Measurements from ENCODE around the gene OR6B3.
"Not testable (repeated sequence)": the region's sequence is repeated elsewhere in the genome, so short reads cannot be mapped to it uniquely, and the experiment has no call there.

DNA sequence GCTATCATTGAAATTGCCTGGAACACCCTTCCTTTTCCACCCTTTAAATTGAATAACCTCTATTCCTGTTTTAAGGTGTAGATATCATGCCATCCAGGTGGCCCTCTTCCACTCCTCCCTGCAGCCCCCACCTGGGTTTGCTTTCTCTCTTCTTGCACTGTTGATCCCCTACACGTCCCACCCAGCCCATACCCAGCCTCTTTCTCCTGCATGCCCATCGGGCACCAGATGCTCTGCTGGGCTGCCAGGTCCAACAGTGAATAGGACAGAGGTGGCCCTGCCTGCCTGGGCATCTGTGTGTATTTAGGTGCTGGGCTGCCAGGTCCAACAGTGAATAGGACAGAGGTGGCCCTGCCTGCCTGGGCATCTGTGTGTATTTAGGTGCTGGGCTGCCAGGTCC lies 9.2 kb downstream of the OR6B3 start:
- TF ChIP-seq CTCF (IDR thresholded peaks at IDR 0.05); POLR2AphosphoS5 (IDR thresholded peaks at IDR 0.05; ENCODE audit: low read depth, low read length); TCF7L2 (IDR thresholded peaks at IDR 0.05; ENCODE audit: low read depth, low read length): not testable (repeated sequence)
- TF ChIP-seq, protein P1, sequence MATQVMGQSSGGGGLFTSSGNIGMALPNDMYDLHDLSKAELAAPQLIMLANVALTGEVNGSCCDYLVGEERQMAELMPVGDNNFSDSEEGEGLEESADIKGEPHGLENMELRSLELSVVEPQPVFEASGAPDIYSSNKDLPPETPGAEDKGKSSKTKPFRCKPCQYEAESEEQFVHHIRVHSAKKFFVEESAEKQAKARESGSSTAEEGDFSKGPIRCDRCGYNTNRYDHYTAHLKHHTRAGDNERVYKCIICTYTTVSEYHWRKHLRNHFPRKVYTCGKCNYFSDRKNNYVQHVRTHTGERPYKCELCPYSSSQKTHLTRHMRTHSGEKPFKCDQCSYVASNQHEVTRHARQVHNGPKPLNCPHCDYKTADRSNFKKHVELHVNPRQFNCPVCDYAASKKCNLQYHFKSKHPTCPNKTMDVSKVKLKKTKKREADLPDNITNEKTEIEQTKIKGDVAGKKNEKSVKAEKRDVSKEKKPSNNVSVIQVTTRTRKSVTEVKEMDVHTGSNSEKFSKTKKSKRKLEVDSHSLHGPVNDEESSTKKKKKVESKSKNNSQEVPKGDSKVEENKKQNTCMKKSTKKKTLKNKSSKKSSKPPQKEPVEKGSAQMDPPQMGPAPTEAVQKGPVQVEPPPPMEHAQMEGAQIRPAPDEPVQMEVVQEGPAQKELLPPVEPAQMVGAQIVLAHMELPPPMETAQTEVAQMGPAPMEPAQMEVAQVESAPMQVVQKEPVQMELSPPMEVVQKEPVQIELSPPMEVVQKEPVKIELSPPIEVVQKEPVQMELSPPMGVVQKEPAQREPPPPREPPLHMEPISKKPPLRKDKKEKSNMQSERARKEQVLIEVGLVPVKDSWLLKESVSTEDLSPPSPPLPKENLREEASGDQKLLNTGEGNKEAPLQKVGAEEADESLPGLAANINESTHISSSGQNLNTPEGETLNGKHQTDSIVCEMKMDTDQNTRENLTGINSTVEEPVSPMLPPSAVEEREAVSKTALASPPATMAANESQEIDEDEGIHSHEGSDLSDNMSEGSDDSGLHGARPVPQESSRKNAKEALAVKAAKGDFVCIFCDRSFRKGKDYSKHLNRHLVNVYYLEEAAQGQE (IDR thresholded peaks at IDR 0.05; ENCODE audit: insufficient read depth in 1 of 2, low read depth in 2 of 2, low read length in 1 of 2): not testable (repeated sequence)

All from Panc1 (cell line).